ENCODE measurements around the gene LASP1.

GRCh38 chr17:38844261-38844757, 25.5 kb upstream of the LASP1 start:
- TF ChIP-seq CTCF (IDR thresholded peaks at IDR 0.05) (no peak), POLR2A (IDR thresholded peaks at IDR 0.05) (no peak)

Measured in body of pancreas (tissue), 4 donors.